Inflammatory macrophage treated with lipopolysaccharide for 4 hours (primary cell): ENCODE results near the gene ROBO2.

Experiments
- DNase-seq: peaks from one replicate; pipeline ENCODE4 v3.0.0-alpha.2; 2020

The ROBO2 gene

GRCh38 chr3:77267589-77267988 lies 227.7 kb downstream of the ROBO2 start:
- DNase-seq: no peak

GRCh38 chr3:77271306-77271705 lies 231.4 kb downstream of the ROBO2 start:
- DNase-seq: no peak

GRCh38 chr3:77271711-77272110 lies 231.8 kb downstream of the ROBO2 start:
- DNase-seq: no peak

- no peak for DNase-seq
Measured at GRCh38 chr3:77279276-77279675, 239.4 kb downstream of the ROBO2 start.

- no peak for DNase-seq
Measured at GRCh38 chr3:77281721-77282120, 241.8 kb downstream of the ROBO2 start.

- DNase-seq: no peak
Measured at GRCh38 chr3:77283108-77283507, 243.2 kb downstream of the ROBO2 start.

GRCh38 chr3:77288348-77288747 lies 248.4 kb downstream of the ROBO2 start:
- no peak for DNase-seq

- DNase-seq: no peak
Measured at GRCh38 chr3:77296527-77296926, 256.6 kb downstream of the ROBO2 start.

- no peak for DNase-seq
Measured at GRCh38 chr3:77298417-77298816, 258.5 kb downstream of the ROBO2 start.

- no peak for DNase-seq
Measured at GRCh38 chr3:77303955-77304699, 264.2 kb downstream of the ROBO2 start.

GRCh38 chr3:77304700-77305021 lies 264.8 kb downstream of the ROBO2 start:
- DNase-seq: no peak

- DNase-seq: no peak
Measured at GRCh38 chr3:77309460-77309859, 269.6 kb downstream of the ROBO2 start.

GRCh38 chr3:77313843-77314242 lies 273.9 kb downstream of the ROBO2 start:
- DNase-seq: no peak

- no peak for DNase-seq
Measured at GRCh38 chr3:77319711-77320110, 279.8 kb downstream of the ROBO2 start.

- DNase-seq: peak; percentile 36
Measured at GRCh38 chr3:77320514-77320913, 280.6 kb downstream of the ROBO2 start.

GRCh38 chr3:77321646-77322045 lies 281.7 kb downstream of the ROBO2 start:
- no peak for DNase-seq

- no peak for DNase-seq
Measured at GRCh38 chr3:77323626-77324025, 283.7 kb downstream of the ROBO2 start.

GRCh38 chr3:77324105-77324504 lies 284.2 kb downstream of the ROBO2 start:
- DNase-seq: no peak

- no peak for DNase-seq
Measured at GRCh38 chr3:77325280-77325679, 285.4 kb downstream of the ROBO2 start.

GRCh38 chr3:77325702-77326101 lies 285.8 kb downstream of the ROBO2 start:
- DNase-seq: no peak

GRCh38 chr3:77326586-77326985 lies 286.7 kb downstream of the ROBO2 start:
- DNase-seq: no peak

GRCh38 chr3:77328690-77329089 lies 288.8 kb downstream of the ROBO2 start:
- DNase-seq: no peak

GRCh38 chr3:77329116-77329515 lies 289.2 kb downstream of the ROBO2 start:
- no peak for DNase-seq

GRCh38 chr3:77338195-77338594 lies 298.3 kb downstream of the ROBO2 start:
- no peak for DNase-seq

GRCh38 chr3:77342027-77342426 lies 302.1 kb downstream of the ROBO2 start:
- DNase-seq: no peak
